ENCODE measurements around the gene SERBP1.
"Not testable (repeated sequence)": the region's sequence is repeated elsewhere in the genome, so short reads cannot be mapped to it uniquely, and the experiment has no call there.

The SERBP1 gene

GRCh38 chr1:67429011-67429527, 1.1 kb downstream of the SERBP1 start:
- H3K4me3 ChIP-seq (ENCODE audit: low read depth, low read length): peak overlapping the region; percentile 98
- DNase-seq (ENCODE audit: low read depth, low spot score): no peak
- TF ChIP-seq CTCF (IDR thresholded peaks at IDR 0.05; ENCODE audit: low read depth, low read length): no peak
- in situ Hi-C loops (cut with HindIII; ENCODE audit: low sequenced_read_pairs): no loop called here

GRCh38 chr1:67427947-67428346, 2.3 kb downstream of the SERBP1 start:
- DNase-seq (ENCODE audit: low read depth, low spot score): no peak
- peak overlapping the region; percentile 98 for H3K4me3 ChIP-seq (ENCODE audit: low read depth, low read length)
- no peak for TF ChIP-seq CTCF (IDR thresholded peaks at IDR 0.05; ENCODE audit: low read depth, low read length)
- in situ Hi-C loops (cut with HindIII; ENCODE audit: low sequenced_read_pairs): no loop called here

- in situ Hi-C loops (cut with HindIII; ENCODE audit: low sequenced_read_pairs): no loop called here
- peak overlapping the region; percentile 98 for H3K4me3 ChIP-seq (ENCODE audit: low read depth, low read length)
- TF ChIP-seq CTCF (IDR thresholded peaks at IDR 0.05; ENCODE audit: low read depth, low read length): no peak
- DNase-seq (ENCODE audit: low read depth, low spot score): no peak
Observed at GRCh38 chr1:67427465-67427864, 2.7 kb downstream of the SERBP1 start.

GRCh38 chr1:67420835-67421492, 9.2 kb downstream of the SERBP1 start:
- TF ChIP-seq CTCF (IDR thresholded peaks at IDR 0.05; ENCODE audit: low read depth, low read length): no peak
- no peak overlapping the region for H3K4me3 ChIP-seq (ENCODE audit: low read depth, low read length)
- no peak for DNase-seq (ENCODE audit: low read depth, low spot score)
- in situ Hi-C loops (cut with HindIII; ENCODE audit: low sequenced_read_pairs): no loop called here

GRCh38 chr1:67418839-67419586, 11.2 kb downstream of the SERBP1 start:
- in situ Hi-C loops (cut with HindIII; ENCODE audit: low sequenced_read_pairs): no loop called here
- TF ChIP-seq CTCF (IDR thresholded peaks at IDR 0.05; ENCODE audit: low read depth, low read length): no peak
- DNase-seq (ENCODE audit: low read depth, low spot score): no peak
- no peak overlapping the region for H3K4me3 ChIP-seq (ENCODE audit: low read depth, low read length)

- H3K4me3 ChIP-seq (ENCODE audit: low read depth, low read length); DNase-seq (ENCODE audit: low read depth, low spot score); in situ Hi-C loops (cut with HindIII; ENCODE audit: low sequenced_read_pairs): not testable (repeated sequence)
Observed at GRCh38 chr1:67417733-67418132, 12.5 kb downstream of the SERBP1 start.

- TF ChIP-seq CTCF (IDR thresholded peaks at IDR 0.05; ENCODE audit: low read depth, low read length): no peak
- H3K4me3 ChIP-seq (ENCODE audit: low read depth, low read length): no peak overlapping the region
- DNase-seq (ENCODE audit: low read depth, low spot score): no peak
- in situ Hi-C loops (cut with HindIII; ENCODE audit: low sequenced_read_pairs): no loop called here
Observed at GRCh38 chr1:67415041-67415440, 15.2 kb downstream of the SERBP1 start.
